HUES48 (cell line): Measurements from ENCODE around the gene FAM174C.

ENCODE experiments used
- H3K27ac ChIP-seq: one replicate; pipeline ENCODE4 v1.7.0; 2013; ENCODE audit warnings: low read depth, low read length, inconsistent platforms
- H3K27me3 ChIP-seq: 2 replicates; pipeline ENCODE4 v1.6.1; 2013; ENCODE audit warnings: mild to moderate bottlenecking, low read length; ENCODE audit not compliant: control insufficient read depth, insufficient read depth
- H3K36me3 ChIP-seq: 2 replicates; pipeline ENCODE4 v1.6.1; 2013; ENCODE audit warnings: low read length; ENCODE audit not compliant: control insufficient read depth, insufficient read depth
- H3K4me1 ChIP-seq: 2 replicates; pipeline ENCODE4 v1.6.1; 2013; ENCODE audit warnings: mild to moderate bottlenecking, low read length; ENCODE audit not compliant: control insufficient read depth, insufficient read depth
- H3K4me3 ChIP-seq: 2 replicates; pipeline ENCODE4 v1.5.1; 2013; ENCODE audit warnings: mild to moderate bottlenecking, low read depth, low read length
- H3K9ac ChIP-seq: 2 replicates; pipeline ENCODE4 v1.6.1; 2013; ENCODE audit warnings: mild to moderate bottlenecking, low read depth, low read length, moderate library complexity
- H3K9me3 ChIP-seq: 2 replicates; pipeline ENCODE4 v1.6.1; 2013; ENCODE audit warnings: low read length; ENCODE audit not compliant: control insufficient read depth, insufficient read depth

Gene FAM174C

GRCh38 chr19:1285737-1286360 is 10.5 kb downstream of the FAM174C start, which contains the start of gene EFNA2:
Gene EFNA2 (plus strand): TSS chr19:1285873. CDS start chr19:1286169, 296 bp downstream.
- no peak within 1 kb of the TSS for H3K27ac ChIP-seq
- H3K27me3 ChIP-seq, result no peaks in the 10 kb centered on the region; the same call in 1 of the 2 replicates

GRCh38 chr19:1286487-1287353 is 11.4 kb downstream of the FAM174C start:
- no peak overlapping the region for H3K27ac ChIP-seq
- H3K9ac ChIP-seq, result no peak overlapping the region
- H3K4me3 ChIP-seq, result peak overlapping the region; percentile 52
- no peaks in the 10 kb centered on the region for H3K9me3 ChIP-seq
- H3K27me3 ChIP-seq, result no peaks in the 10 kb centered on the region; the same call in 1 of the 2 replicates
- no peaks in the 10 kb centered on the region for H3K4me1 ChIP-seq
- no peaks in the 10 kb centered on the region for H3K36me3 ChIP-seq

More at GRCh38 chr19:1285737-1286360, 10.5 kb downstream of the FAM174C start, which contains the start of gene EFNA2:
- Histone ChIP-seq H3K9me3 (no peaks in the 10 kb centered on the region), H3K4me3 (peak within 1 kb of the TSS; percentile 52), H3K36me3 (no peaks in the 10 kb centered on the region), H3K9ac (no peak within 1 kb of the TSS), H3K4me1 (no peaks in the 10 kb centered on the region)

GRCh38 chr19:1287354-1288225 is 12.3 kb downstream of the FAM174C start:
- H3K27me3 ChIP-seq, result no peaks in the 10 kb centered on the region; the same call in 1 of the 2 replicates
- H3K9ac ChIP-seq, result no peak overlapping the region
- H3K4me3 ChIP-seq, result no peak overlapping the region
- no peak overlapping the region for H3K27ac ChIP-seq
- H3K36me3 ChIP-seq, result no peaks in the 10 kb centered on the region
- H3K9me3 ChIP-seq, result no peaks in the 10 kb centered on the region
- no peaks in the 10 kb centered on the region for H3K4me1 ChIP-seq

- Histone ChIP-seq H3K36me3 (no peaks in the 10 kb centered on the region), H3K4me1 (no peaks in the 10 kb centered on the region), H3K27ac (no peak overlapping the region), H3K9ac (no peak overlapping the region), H3K4me3 (no peak overlapping the region), H3K27me3 (no peaks in the 10 kb centered on the region; the same call in 1 of the 2 replicates), H3K9me3 (no peaks in the 10 kb centered on the region)
These were observed 12.9 kb downstream of the FAM174C start for GRCh38 chr19:1288226-1288612.

GRCh38 chr19:1288833-1289685 is 13.7 kb downstream of the FAM174C start:
- Histone ChIP-seq H3K36me3 (no peaks in the 10 kb centered on the region), H3K27me3 (no peaks in the 10 kb centered on the region; the same call in 1 of the 2 replicates), H3K27ac (no peak overlapping the region), H3K4me3 (no peak overlapping the region), H3K9me3 (no peaks in the 10 kb centered on the region), H3K4me1 (no peaks in the 10 kb centered on the region), H3K9ac (no peak overlapping the region)

- Histone ChIP-seq H3K4me3 (no peak overlapping the region), H3K9me3 (no peaks in the 10 kb centered on the region), H3K9ac (no peak overlapping the region), H3K27me3 (peaks cover under 1% of the 10 kb centered on the region), H3K27ac (no peak overlapping the region), H3K4me1 (no peaks in the 10 kb centered on the region), H3K36me3 (no peaks in the 10 kb centered on the region)
These were observed 14.3 kb downstream of the FAM174C start for GRCh38 chr19:1289686-1290025.

GRCh38 chr19:1290196-1290702 is 14.9 kb downstream of the FAM174C start:
- Histone ChIP-seq H3K27ac (no peak overlapping the region), H3K36me3 (no peaks in the 10 kb centered on the region), H3K4me1 (no peaks in the 10 kb centered on the region), H3K9ac (no peak overlapping the region), H3K9me3 (no peaks in the 10 kb centered on the region), H3K4me3 (no peak overlapping the region), H3K27me3 (peaks cover 4% of the 10 kb centered on the region)

- Histone ChIP-seq H3K9ac (no peak overlapping the region), H3K4me3 (no peak overlapping the region), H3K27ac (no peak overlapping the region), H3K9me3 (no peaks in the 10 kb centered on the region), H3K27me3 (peaks cover 4% of the 10 kb centered on the region; the same call in 1 of the 2 replicates), H3K36me3 (no peaks in the 10 kb centered on the region), H3K4me1 (no peaks in the 10 kb centered on the region; the same call in 1 of the 2 replicates)
These were observed 15.6 kb downstream of the FAM174C start for GRCh38 chr19:1290703-1291651.

- Histone ChIP-seq H3K9me3 (no peaks in the 10 kb centered on the region), H3K27ac (no peak overlapping the region), H3K36me3 (no peaks in the 10 kb centered on the region), H3K27me3 (peaks cover 4% of the 10 kb centered on the region; the same call in 1 of the 2 replicates), H3K9ac (no peak overlapping the region), H3K4me3 (no peak overlapping the region), H3K4me1 (no peaks in the 10 kb centered on the region; the same call in 1 of the 2 replicates)
These were observed 16.6 kb downstream of the FAM174C start for GRCh38 chr19:1291761-1292418.
